Right lobe of liver (tissue), 6 donors: Measurements from ENCODE around the gene MEGF10. TPM values are rescaled to one million over a fixed set of nuclear protein-coding genes. Genes with fewer than 3 reads are reported as not detected.

Experiments used
- ATAC-seq, 4 donors: fragments of 200-7000 bp; cut with Tn5 transposase; one replicate each; pipeline ENCODE4 v1.9.1; 2020; ENCODE audit warnings: mild to moderate bottlenecking in 4 of 4, moderate library complexity in 4 of 4
- DNase-seq, 3 donors: peaks; one replicate each; pipeline ENCODE4 v3.0.0-alpha.2; 2020
- H3K27ac ChIP-seq, 3 donors: fragments of 200-600 bp; one replicate each; pipeline ENCODE4 v1.8.0; 2022
- H3K27me3 ChIP-seq, 2 donors: fragments of 200-600 bp; one replicate each; pipeline ENCODE4 v1.8.0; 2022
- H3K36me3 ChIP-seq, 4 donors: fragments of 200-600 bp; sonication (generic) in 1 of 4; one replicate each; pipeline versions ENCODE4 v1.5.1 to v1.8.0; 2017 to 2022; ENCODE audit warnings: control low read depth in 1 of 4
- H3K4me1 ChIP-seq, 4 donors: fragments of 200-600 bp; sonication (generic) in 1 of 4; one replicate each; pipeline versions ENCODE4 v1.5.1 to v1.8.0; 2017 to 2022; ENCODE audit warnings: control low read depth in 1 of 4
- H3K4me3 ChIP-seq, 3 donors: fragments of 200-600 bp; one replicate each; pipeline ENCODE4 v1.8.0; 2022
- H3K9me3 ChIP-seq, 4 donors: fragments of 200-600 bp; sonication (generic) in 1 of 4; one replicate each; pipeline versions ENCODE4 v1.5.1 to v1.8.0; 2017 to 2022; ENCODE audit warnings: control low read depth in 1 of 4
- POLR2A ChIP-seq: fragments of 450-650 bp; IDR thresholded peaks from one replicate; pipeline ENCODE4 v1.6.1; 2017; ENCODE audit warnings: antibody characterized with exemption, mild to moderate bottlenecking
- WGBS: methylation state at CpG from one replicate; pipeline ENCODE4 v1.1.6; 2018; ENCODE audit warnings: low coverage, low lambda C conversion rate; ENCODE audit not compliant: insufficient coverage; ENCODE audit errors: missing lambda C conversion rate; 5-methylcytosine and 5-hydroxymethylcytosine counted together
- intact Hi-C, 2 donors: fragments of 100-400 bp; cut with DNase I; formaldehyde crosslinking; loops; one replicate each; pipeline versions ENCODE4 v1.11.2 to v1.14.1; 2022
- total RNA-seq, 6 experiments: library from RNA; depleted of rRNA in 2 of 6; stranded (reverse); fragments of >200 nt in 2 of 6; fragmentation: NEBNext Ultra II Directional in 3 of 6; extraction: Animal tissue kit (Norgen Biotek cat#: 25700) in 3 of 6; gene quantifications; one replicate each; pipeline versions ENCODE4 v1.1.0 to v1.2.4, GENCODE V29; 2016 to 2023
- TF ChIP-seq, protein P1 (sequence below), 4 donors: fragments of 200-600 bp in 3 of 4; fragments of 450-650 bp in 1 of 4; IDR thresholded peaks; one replicate each; pipeline versions ENCODE4 v1.5.1 to v1.8.0; 2016 to 2022; ENCODE audit warnings: antibody characterized with exemption in 4 of 4, mild to moderate bottlenecking in 2 of 4
- donor health status: DM: no; HTN: yes; CAD: no.
- donor health status: DM: no; HTN: no; CAD: no.
- donor health status: DM: no; HTN: no; CAD: no.
- donor health status: DM: no; HTN: yes; CAD: no.
- donor health status: DM: no; HTN: yes; CAD: no.

The MEGF10 gene
- total RNA-seq, 6 experiments from 2014 or later, result 0.42 to 1.4 (median 0.75) TPM

DNA sequence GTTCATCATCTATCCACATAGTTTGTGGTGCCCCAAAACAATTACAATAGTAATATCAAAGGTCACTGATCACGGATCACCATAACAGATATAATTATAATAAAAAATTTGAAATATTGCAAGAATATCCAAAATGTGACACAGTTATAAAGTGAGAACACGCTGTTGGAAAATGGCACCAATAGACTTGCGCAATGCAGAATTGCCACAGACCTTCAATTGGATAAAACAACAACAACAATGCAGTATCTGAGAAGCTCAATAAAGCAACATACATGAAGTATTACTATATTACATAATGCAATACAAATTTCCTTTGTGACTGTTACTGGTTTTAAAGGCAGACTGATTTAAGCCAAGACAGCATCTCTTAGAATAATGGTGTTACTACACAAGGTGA is 182.1 kb downstream of the MEGF10 start:
- intact Hi-C loops, result no loop called here
- H3K27me3 ChIP-seq, result no peaks in the 10 kb centered on the region
- no peak for DNase-seq
- H3K9me3 ChIP-seq, result no peaks in the 10 kb centered on the region
- H3K4me1 ChIP-seq, result no peaks in the 10 kb centered on the region
- no peak for ATAC-seq
- TF ChIP-seq, protein P1, sequence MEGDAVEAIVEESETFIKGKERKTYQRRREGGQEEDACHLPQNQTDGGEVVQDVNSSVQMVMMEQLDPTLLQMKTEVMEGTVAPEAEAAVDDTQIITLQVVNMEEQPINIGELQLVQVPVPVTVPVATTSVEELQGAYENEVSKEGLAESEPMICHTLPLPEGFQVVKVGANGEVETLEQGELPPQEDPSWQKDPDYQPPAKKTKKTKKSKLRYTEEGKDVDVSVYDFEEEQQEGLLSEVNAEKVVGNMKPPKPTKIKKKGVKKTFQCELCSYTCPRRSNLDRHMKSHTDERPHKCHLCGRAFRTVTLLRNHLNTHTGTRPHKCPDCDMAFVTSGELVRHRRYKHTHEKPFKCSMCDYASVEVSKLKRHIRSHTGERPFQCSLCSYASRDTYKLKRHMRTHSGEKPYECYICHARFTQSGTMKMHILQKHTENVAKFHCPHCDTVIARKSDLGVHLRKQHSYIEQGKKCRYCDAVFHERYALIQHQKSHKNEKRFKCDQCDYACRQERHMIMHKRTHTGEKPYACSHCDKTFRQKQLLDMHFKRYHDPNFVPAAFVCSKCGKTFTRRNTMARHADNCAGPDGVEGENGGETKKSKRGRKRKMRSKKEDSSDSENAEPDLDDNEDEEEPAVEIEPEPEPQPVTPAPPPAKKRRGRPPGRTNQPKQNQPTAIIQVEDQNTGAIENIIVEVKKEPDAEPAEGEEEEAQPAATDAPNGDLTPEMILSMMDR (IDR thresholded peaks at IDR 0.05), result no peak
- no peak for TF ChIP-seq POLR2A
- no peak overlapping the region for H3K4me3 ChIP-seq
- H3K36me3 ChIP-seq, result no peaks in the 10 kb centered on the region
- H3K27ac ChIP-seq, result no peak overlapping the region
- 74% methylated on average over 3 of the region's 3 CpGs for WGBS

DNA sequence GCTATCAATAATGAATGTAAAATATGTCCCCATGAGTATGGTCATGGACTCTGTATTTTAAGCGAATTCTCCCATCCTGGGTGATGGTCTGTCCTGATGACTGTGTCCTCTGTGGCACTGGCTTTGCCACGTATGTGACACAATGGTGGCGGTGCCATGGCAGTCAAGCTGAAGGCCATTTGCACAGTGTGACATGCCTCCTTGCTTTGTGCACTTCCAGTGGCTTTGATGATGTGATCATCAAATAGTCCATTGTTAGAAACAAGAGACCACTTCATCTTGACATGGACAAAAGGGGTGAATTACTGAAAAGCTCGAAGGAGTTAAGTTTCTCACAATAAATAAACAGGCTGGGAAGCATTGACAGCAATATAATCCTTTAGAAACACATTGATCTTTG is 195.9 kb downstream of the MEGF10 start:
- intact Hi-C loops, result no loop called here
- no peak overlapping the region for H3K27ac ChIP-seq
- TF ChIP-seq, protein P1 (IDR thresholded peaks at IDR 0.05), result no peak
- TF ChIP-seq POLR2A, result no peak
- H3K4me3 ChIP-seq, result no peak overlapping the region
- H3K36me3 ChIP-seq, result no peaks in the 10 kb centered on the region
- no peaks in the 10 kb centered on the region for H3K9me3 ChIP-seq
- ATAC-seq (no peak), DNase-seq (no peak)
- no peaks in the 10 kb centered on the region for H3K27me3 ChIP-seq
- no peaks in the 10 kb centered on the region for H3K4me1 ChIP-seq
- WGBS, result 69% methylated on average over 4 of the region's 4 CpGs

DNA sequence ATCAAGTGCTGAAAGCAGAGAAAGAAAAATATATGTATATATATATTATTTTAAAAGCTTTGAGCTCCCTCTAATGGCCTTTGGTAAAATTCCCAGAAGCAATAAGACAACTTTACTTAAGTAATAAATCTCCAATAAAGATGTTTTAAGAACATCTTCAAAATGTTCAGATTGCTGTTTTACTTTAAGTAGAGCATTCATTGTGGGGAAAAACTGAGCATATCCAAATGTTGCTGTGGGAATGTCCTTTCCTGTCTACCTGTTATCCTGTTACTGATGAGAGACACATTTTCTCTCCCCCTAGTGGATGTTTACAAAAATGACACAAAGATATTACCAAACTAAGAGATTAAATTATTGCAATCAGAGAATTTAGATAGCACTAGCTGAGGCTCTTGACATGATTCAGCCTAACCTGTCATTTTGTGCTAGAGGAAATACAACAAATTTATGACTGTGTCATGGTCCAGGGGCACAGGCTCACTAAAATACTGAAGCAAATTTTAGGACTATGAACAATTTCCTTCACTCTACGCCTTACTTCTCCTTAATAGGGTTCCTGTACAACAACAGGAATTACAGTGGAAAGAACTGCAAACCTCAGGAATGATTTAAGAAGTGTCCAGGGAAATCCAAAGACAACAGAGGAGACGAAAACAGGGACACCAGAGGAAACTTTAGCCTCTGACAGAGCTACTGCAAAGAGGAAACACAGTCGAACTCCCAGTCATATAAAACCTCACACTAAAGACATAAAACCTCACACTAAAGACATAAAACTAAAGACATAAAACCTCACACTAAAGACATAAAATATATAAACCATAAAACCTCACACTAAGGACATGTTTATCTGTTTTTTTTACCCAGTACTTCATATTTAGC is 202.5 kb downstream of the MEGF10 start:
- H3K4me1 ChIP-seq, result no peaks in the 10 kb centered on the region
- no peak overlapping the region for H3K27ac ChIP-seq
- TF ChIP-seq POLR2A, result no peak
- TF ChIP-seq, protein P1 (IDR thresholded peaks at IDR 0.05), result peak; percentile 67 to 81 (median 71)
- H3K36me3 ChIP-seq, result no peaks in the 10 kb centered on the region
- no peak for DNase-seq
- ATAC-seq, result peak; percentile 69 to 85 (median 78)
- H3K4me3 ChIP-seq, result no peak overlapping the region
- H3K9me3 ChIP-seq, result no peaks in the 10 kb centered on the region
- intact Hi-C loops, result loop anchor here in 1 of 2 donors (10.0 kb wide), 1 partner anchor 198 kb away; the partner anchor contains the start of gene MEGF10
- H3K27me3 ChIP-seq, result no peaks in the 10 kb centered on the region
- 60% methylated on average over 3 of the region's 3 CpGs for WGBS

DNA sequence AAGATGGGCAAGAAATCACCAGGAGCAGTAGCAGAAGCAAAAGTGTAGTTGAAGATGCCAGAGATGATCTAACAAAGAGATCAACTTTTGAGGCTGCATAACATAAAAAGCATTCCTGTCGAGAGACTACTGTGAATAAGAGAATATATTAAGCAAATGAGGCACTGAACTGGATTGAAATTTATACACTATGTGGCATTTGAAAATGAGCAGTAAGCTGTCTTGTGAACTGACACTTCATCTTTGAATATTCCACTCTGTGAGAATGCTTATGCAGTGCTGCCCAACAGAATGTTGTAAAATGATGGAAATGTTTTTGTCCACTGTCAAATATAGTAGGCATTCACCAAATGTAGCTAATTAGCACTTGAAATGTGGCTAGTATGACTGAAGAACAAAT is 208.0 kb downstream of the MEGF10 start:
- no peaks in the 10 kb centered on the region for H3K9me3 ChIP-seq
- ATAC-seq (no peak), DNase-seq (no peak)
- H3K4me3 ChIP-seq, result no peak overlapping the region
- H3K27me3 ChIP-seq, result no peaks in the 10 kb centered on the region
- H3K36me3 ChIP-seq, result no peaks in the 10 kb centered on the region
- no peak overlapping the region for H3K27ac ChIP-seq
- intact Hi-C loops, result loop anchor here in 1 of 2 donors (10.0 kb wide), 1 partner anchor 204 kb away; the partner anchor contains the start of gene MEGF10
- 58% methylated on average over 1 of the region's 1 CpG for WGBS
- H3K4me1 ChIP-seq, result no peaks in the 10 kb centered on the region
- no peak for TF ChIP-seq POLR2A
- TF ChIP-seq, protein P1 (IDR thresholded peaks at IDR 0.05), result no peak
